Measurements from ENCODE around the gene GPR78. TPM values are rescaled to one million over a fixed set of nuclear protein-coding genes. Genes with fewer than 3 reads are reported as not detected.

GPR78 gene
- polyA plus RNA-seq, 3 donors = 0.55 to 0.82 (median 0.62) TPM

Other genes starting within 250 kb of the GPR78 start
- 10 to 100 TPM; 13.8 to 16.6 (median 14.9) TPM for gene ACOX3, start 139.7 kb upstream of the GPR78 start, polyA plus RNA-seq (ENCODE audit: insufficient read length in 3 of 3)
- gene TRMT44, start 139.6 kb upstream of the GPR78 start, polyA plus RNA-seq (ENCODE audit: insufficient read length in 3 of 3) = 10 to 100 TPM; 14.0 to 15.5 (median 14.5) TPM
- gene CPZ, start 12.4 kb downstream of the GPR78 start, polyA plus RNA-seq (ENCODE audit: insufficient read length in 3 of 3) = 10 to 100 TPM; 16.0 to 18.0 (median 17.1) TPM

All from right renal cortex interstitium (tissue), 3 donors.